GM23248 (cell line): ENCODE data around the gene RUFY4. TPM values are rescaled to one million over a fixed set of nuclear protein-coding genes. Genes with fewer than 3 reads are reported as not detected.

Source experiments
- DNase-seq: peaks from one replicate; pipeline ENCODE4 v3.0.0-alpha.2; 2015
- H2AFZ ChIP-seq: fragments of 200-600 bp; sonication (generic); 2 replicates; pipeline ENCODE4 v1.6.1; 2016; ENCODE audit warnings: antibody characterized with exemption
- H3F3A ChIP-seq: fragments of 200-600 bp; sonication (generic); 2 replicates; pipeline ENCODE4 v1.6.1; 2016; ENCODE audit warnings: mild to moderate bottlenecking, antibody characterized with exemption, mixed run types; ENCODE audit not compliant: insufficient read depth
- H3K27ac ChIP-seq: fragments of 200-600 bp; sonication (generic); 2 replicates; pipeline ENCODE4 v1.5.1; 2016; ENCODE audit warnings: mild to moderate bottlenecking
- H3K27me3 ChIP-seq: fragments of 200-600 bp; sonication (generic); replicated peaks from 2 replicates; pipeline ENCODE4 v1.6.1; 2016; ENCODE audit warnings: mild to moderate bottlenecking; ENCODE audit not compliant: insufficient read depth
- H3K36me3 ChIP-seq: fragments of 200-600 bp; sonication (generic); 2 replicates; pipeline ENCODE4 v1.6.1; 2016; ENCODE audit warnings: low read depth, mild to moderate bottlenecking
- H3K4me1 ChIP-seq: fragments of 200-600 bp; sonication (generic); 2 replicates; pipeline ENCODE4 v1.6.1; 2016; ENCODE audit warnings: mild to moderate bottlenecking; ENCODE audit not compliant: insufficient read depth
- H3K4me2 ChIP-seq: fragments of 200-600 bp; sonication (generic); one replicate; pipeline ENCODE4 v1.6.1; 2016; ENCODE audit warnings: mild to moderate bottlenecking; ENCODE audit not compliant: unreplicated experiment
- H3K4me3 ChIP-seq: fragments of 200-600 bp; sonication (generic); 2 replicates; pipeline ENCODE4 v1.5.1; 2016; ENCODE audit warnings: mild to moderate bottlenecking
- H3K79me2 ChIP-seq: fragments of 200-600 bp; sonication (generic); 2 replicates; pipeline ENCODE4 v1.6.1; 2016; ENCODE audit warnings: mild to moderate bottlenecking; ENCODE audit not compliant: insufficient read depth
- H3K9ac ChIP-seq: fragments of 200-600 bp; sonication (generic); 2 replicates; pipeline ENCODE4 v1.6.1; 2016; ENCODE audit warnings: mild to moderate bottlenecking
- H3K9me2 ChIP-seq: fragments of 200-600 bp; sonication (generic); 2 replicates; pipeline ENCODE4 v1.6.1; 2016; ENCODE audit warnings: mixed run types, mild to moderate bottlenecking, moderate library complexity; ENCODE audit not compliant: insufficient read depth
- H3K9me3 ChIP-seq: fragments of 200-600 bp; sonication (generic); one replicate; pipeline ENCODE4 v1.6.1; 2017; ENCODE audit warnings: low read depth
- H4K20me1 ChIP-seq: fragments of 200-600 bp; sonication (generic); 2 replicates; pipeline ENCODE4 v1.6.0; 2016; ENCODE audit not compliant: insufficient read depth
- EZH2 ChIP-seq: fragments of 200-600 bp; sonication (generic); IDR thresholded peaks from 2 replicates; pipeline ENCODE4 v1.6.1; 2018; ENCODE audit warnings: antibody characterized with exemption, mild to moderate bottlenecking; ENCODE audit not compliant: insufficient read depth, poor library complexity, severe bottlenecking
- EZH2phosphoT487 ChIP-seq: fragments of 200-600 bp; sonication (generic); IDR thresholded peaks from 2 replicates; pipeline ENCODE4 v1.6.1; 2018; ENCODE audit warnings: antibody characterized with exemption, moderate library complexity, mild to moderate bottlenecking, low read depth; ENCODE audit not compliant: insufficient read depth
- WGBS, 2 experiments: methylation state at CpG; one replicate each; pipeline ENCODE4 v1.1.6; 2015 to 2017; ENCODE audit warnings: low lambda C conversion rate in 2 of 2, low coverage in 1 of 2; ENCODE audit errors: missing lambda C conversion rate in 2 of 2; 5-methylcytosine and 5-hydroxymethylcytosine counted together
- in situ Hi-C: fragments of 300-500 bp; cut with MboI; formaldehyde crosslinking; loops from 2 replicates; pipeline ENCODE4 v1.15.0; 2020
- polyA plus RNA-seq: library from polyadenylated mRNA; unstranded; fragments of >200 nt; fragmentation: Nextera tagmentation; extraction: Ambion mirVana; gene quantifications from 2 replicates; pipeline ENCODE4 v1.2.1, GENCODE V29; 2016
- total RNA-seq: library from RNA; depleted of rRNA; stranded (reverse); fragments of >200 nt; shearing (Covaris generic); gene quantifications from 2 replicates; pipeline ENCODE4 v1.2.3, GENCODE V29; 2014

RUFY4 gene
- total and polyA plus RNA-seq, 2 experiments from 2014 or later = not detected

- H3K36me3 ChIP-seq = no peaks in the 10 kb centered on the region
- no peak overlapping the region for H3K4me3 ChIP-seq
- H3K9me3 ChIP-seq = no peaks in the 10 kb centered on the region
- H4K20me1 ChIP-seq = no peaks in the 10 kb centered on the region
- no peak overlapping the region for H3K27ac ChIP-seq
- no peak overlapping the region for H2AFZ ChIP-seq
- WGBS, 2 experiments = 75 to 82% methylated on average over 8 to 10 of the region's 10 CpGs
- no peak overlapping the region for H3K4me2 ChIP-seq
- no peak overlapping the region for H3K9ac ChIP-seq
- no peaks in the 10 kb centered on the region for H3K79me2 ChIP-seq
- H3K9me2 ChIP-seq = no peaks in the 10 kb centered on the region
- H3F3A ChIP-seq = peaks cover 2% of the 10 kb centered on the region
- peaks cover 80% of the 10 kb centered on the region for H3K27me3 ChIP-seq
- DNase-seq = no peak
- no peak for TF ChIP-seq EZH2phosphoT487
- TF ChIP-seq EZH2 = no peak
- in situ Hi-C loops = no loop called here
- peaks cover 2% of the 10 kb centered on the region for H3K4me1 ChIP-seq
Observed at GRCh38 chr2:218075975-218076811, 7.1 kb downstream of the RUFY4 start.

- WGBS, 2 experiments = 80 to 81% methylated on average over 9 of the region's 9 CpGs
- Histone ChIP-seq H3K4me1 (peaks cover 14% of the 10 kb centered on the region), H3K9me2 (no peaks in the 10 kb centered on the region), H3K27me3 (peaks cover 67% of the 10 kb centered on the region), H3K4me3 (no peak overlapping the region), H3K4me2 (no peak overlapping the region), H4K20me1 (no peaks in the 10 kb centered on the region), H3F3A (peaks cover 15% of the 10 kb centered on the region), H3K9ac (no peak overlapping the region), H3K9me3 (no peaks in the 10 kb centered on the region), H2AFZ (no peak overlapping the region), H3K79me2 (no peaks in the 10 kb centered on the region), H3K27ac (no peak overlapping the region), H3K36me3 (no peaks in the 10 kb centered on the region)
- DNase-seq = no peak
- in situ Hi-C loops = no loop called here
- TF ChIP-seq EZH2 (no peak), EZH2phosphoT487 (no peak)
Observed at GRCh38 chr2:218077464-218078216, 8.6 kb downstream of the RUFY4 start.

GRCh38 chr2:218079943-218080913 lies 11.2 kb downstream of the RUFY4 start:
- TF ChIP-seq EZH2 = no peak
- no peak for TF ChIP-seq EZH2phosphoT487
- no peaks in the 10 kb centered on the region for H4K20me1 ChIP-seq
- no peaks in the 10 kb centered on the region for H3K9me2 ChIP-seq
- no peak overlapping the region for H3K4me3 ChIP-seq
- peaks cover 14% of the 10 kb centered on the region for H3K4me1 ChIP-seq
- H3K36me3 ChIP-seq = no peaks in the 10 kb centered on the region
- peaks cover 15% of the 10 kb centered on the region for H3F3A ChIP-seq
- H3K79me2 ChIP-seq = no peaks in the 10 kb centered on the region
- H3K27me3 ChIP-seq = peaks cover 68% of the 10 kb centered on the region
- no peak overlapping the region for H3K9ac ChIP-seq
- H3K27ac ChIP-seq = no peak overlapping the region
- in situ Hi-C loops = no loop called here
- H3K4me2 ChIP-seq = no peak overlapping the region
- WGBS, 2 experiments = 83 to 84% methylated on average over 15 of the region's 15 CpGs
- no peak for DNase-seq
- H2AFZ ChIP-seq = no peak overlapping the region
- no peaks in the 10 kb centered on the region for H3K9me3 ChIP-seq

- H3K4me2 ChIP-seq = peak overlapping the region; percentile 17
Observed at GRCh38 chr2:218081063-218081462, 12.0 kb downstream of the RUFY4 start.

More at GRCh38 chr2:218081063-218081462, 12.0 kb downstream of the RUFY4 start:
- no peak overlapping the region for H3K27ac ChIP-seq
- WGBS, 2 experiments = 46 to 47% methylated on average over 2 of the region's 2 CpGs
- no peak overlapping the region for H2AFZ ChIP-seq
- peak; percentile 20 for DNase-seq
- H3F3A ChIP-seq = peaks cover 15% of the 10 kb centered on the region
- H4K20me1 ChIP-seq = no peaks in the 10 kb centered on the region
- peaks cover 68% of the 10 kb centered on the region for H3K27me3 ChIP-seq
- peaks cover 14% of the 10 kb centered on the region for H3K4me1 ChIP-seq
- no peaks in the 10 kb centered on the region for H3K36me3 ChIP-seq
- no peak overlapping the region for H3K4me3 ChIP-seq
- TF ChIP-seq EZH2phosphoT487 (no peak), EZH2 (no peak)
- no peaks in the 10 kb centered on the region for H3K9me3 ChIP-seq
- H3K9me2 ChIP-seq = no peaks in the 10 kb centered on the region
- H3K9ac ChIP-seq = no peak overlapping the region
- in situ Hi-C loops = no loop called here
- no peaks in the 10 kb centered on the region for H3K79me2 ChIP-seq
